NCI-H82 treated with DMSO at 0.1 percent for 48 hours (cell line): ENCODE measurements around the gene TMEFF2.
"Not testable (repeated sequence)": the region's sequence is repeated elsewhere in the genome, so short reads cannot be mapped to it uniquely, and the experiment has no call there.

Source experiments
- DNase-seq: peaks from one replicate; lab custom pipeline; 2025; ENCODE audit not compliant: unreplicated experiment; lab: John Stamatoyannopoulos, UW

Gene TMEFF2

DNA sequence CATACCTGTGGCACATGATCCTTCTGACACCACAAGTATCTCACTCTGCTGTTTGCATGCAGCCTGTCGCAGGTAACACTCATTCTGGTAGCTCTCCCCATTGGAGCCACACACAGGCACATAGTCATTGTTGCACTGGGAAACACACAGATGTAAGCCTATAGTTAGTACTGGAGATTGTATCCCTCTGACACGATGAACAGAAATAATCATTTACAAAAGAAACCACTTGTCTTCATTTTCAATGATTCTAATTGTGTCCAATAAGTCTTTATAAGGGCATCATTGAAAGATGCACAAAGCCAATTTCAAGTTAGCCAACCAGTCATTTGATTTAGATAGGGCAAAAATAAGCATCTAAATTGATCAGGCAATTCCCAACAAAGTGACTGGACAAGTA is 10.4 kb downstream of the TMEFF2 start:
- no peak for DNase-seq

DNA sequence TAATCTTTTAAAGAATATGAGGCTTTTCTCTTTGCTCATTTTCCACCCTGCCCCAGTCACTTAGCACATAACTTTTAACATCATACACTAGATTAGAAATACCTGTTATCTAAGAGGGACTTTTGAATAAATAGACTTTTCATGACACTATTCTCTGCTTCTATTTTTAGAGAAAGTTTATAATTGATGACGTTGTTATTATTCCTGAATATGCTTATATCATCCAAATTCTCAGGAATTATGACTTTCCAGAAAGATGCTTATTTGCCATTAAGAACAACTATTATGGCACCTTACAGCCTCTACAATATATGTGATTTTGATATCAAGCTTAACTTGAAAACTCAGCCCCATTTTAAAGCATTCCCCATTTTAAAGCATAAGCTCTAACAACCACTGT is 11.4 kb downstream of the TMEFF2 start:
- no peak for DNase-seq

DNA sequence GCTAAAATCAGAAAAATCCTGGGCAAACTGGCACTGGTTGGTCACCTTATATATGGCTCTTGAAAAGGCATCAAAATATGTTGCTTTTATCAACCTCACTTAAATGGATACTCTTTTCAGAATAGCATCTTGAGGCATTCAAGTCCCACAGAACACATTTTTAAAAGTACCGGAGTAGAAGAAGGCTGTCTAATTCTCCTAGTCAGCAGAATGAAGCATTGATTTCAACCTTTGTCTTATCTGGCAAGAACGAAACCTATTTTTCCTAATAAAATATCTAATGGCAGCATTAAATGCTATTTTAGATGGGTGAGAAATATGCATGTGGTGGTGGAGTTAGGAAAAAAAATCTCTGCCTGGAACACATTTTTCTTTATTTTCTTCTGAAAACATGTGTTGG is 27.8 kb downstream of the TMEFF2 start:
- DNase-seq: no peak

DNA sequence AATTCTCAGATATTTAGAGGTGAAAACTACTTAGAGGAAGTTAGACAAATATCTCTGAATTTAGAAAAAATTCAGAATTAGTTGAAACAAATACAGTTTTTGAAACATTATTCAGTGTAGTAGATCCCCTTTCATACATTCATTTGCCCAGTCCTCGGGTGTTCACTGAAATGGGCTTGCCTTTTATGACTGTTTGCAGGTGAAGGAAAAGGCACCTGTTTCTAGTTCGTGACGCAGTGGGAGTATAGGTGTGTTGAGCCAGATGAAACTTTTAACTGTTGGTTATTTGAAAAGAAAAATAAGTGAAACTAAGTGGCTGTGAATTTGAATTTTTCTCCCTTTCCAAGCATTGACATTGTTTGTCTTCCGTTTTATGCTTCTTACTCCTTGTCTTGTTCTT is 28.9 kb downstream of the TMEFF2 start:
- no peak for DNase-seq

DNA sequence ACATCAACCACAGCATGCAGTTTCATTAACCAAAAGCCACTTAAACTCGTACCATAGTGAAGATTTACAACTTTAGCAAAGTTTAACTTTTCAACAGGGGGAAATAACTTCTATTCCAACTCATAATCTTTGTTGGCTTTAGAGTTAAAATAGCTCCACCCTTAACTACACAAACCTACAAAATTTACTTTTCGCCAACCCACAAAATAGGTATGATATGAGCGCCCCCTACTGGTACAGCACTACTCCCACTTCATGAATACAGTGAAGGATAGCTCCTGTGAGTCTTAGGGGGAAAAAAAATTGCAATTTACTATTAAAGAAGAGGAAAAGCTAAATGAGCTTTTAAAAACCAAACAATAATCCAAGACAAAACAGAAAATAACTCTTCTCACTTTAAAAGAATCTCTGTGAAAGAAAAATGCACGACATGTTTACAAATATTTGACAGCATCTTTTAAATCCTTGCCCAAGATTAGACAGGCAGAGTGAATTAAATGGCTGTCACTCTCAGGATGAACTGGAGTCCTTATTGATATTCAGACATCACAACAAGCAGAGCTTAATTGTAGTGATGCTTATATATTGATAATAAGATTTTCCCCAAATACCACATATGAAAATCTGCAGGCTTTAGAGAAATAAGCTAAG is 32.2 kb downstream of the TMEFF2 start:
- peak; percentile 56 for DNase-seq

DNA sequence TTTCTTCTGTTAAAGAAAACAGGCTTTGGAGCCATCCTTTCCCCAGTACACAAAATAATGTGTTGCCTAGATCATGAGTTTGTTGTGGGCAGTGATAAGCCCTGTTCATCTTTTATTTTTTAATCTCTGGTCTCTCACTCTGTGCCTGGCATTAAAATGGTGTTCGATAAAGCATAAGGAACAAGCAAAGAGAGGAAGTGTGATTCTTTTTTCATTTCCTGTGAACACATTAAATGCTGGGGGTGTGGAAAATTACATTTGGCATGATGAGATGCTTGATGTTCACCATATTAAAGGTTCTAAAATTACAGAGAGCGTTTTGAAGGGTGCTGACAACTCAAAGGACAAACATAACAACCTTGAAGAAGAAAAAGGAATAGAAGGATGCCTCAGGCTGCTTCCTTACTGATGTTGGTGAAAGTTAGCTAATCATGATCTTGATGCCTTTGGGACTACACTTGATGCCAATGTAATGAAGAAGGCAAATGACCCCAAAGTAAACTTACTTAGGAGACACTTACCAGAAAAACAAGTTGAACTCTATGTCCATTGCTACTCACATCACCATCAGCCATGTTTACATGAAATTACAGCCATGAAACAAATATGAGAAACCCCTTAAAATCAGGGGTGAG is 33.0 kb downstream of the TMEFF2 start:
- no peak for DNase-seq

DNA sequence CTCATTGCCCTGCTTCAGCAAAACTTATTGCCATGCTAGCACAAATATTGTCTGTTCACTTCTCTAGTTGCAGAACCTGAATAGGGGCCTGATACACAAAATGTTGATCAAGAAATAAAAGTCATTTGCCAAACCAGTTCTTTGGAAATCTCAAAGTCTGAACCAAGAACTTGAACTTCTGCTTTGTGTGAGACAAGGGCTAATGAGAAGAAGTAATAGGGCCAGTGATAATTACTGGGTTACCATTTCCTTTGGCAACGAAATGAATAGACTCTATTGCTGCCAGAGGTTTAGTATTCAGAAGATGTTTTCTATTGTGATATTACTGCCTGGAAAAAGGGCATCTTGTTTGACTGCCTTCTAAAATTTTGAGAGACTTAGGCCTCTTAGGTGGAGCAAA is 35.0 kb downstream of the TMEFF2 start:
- DNase-seq: no peak

DNA sequence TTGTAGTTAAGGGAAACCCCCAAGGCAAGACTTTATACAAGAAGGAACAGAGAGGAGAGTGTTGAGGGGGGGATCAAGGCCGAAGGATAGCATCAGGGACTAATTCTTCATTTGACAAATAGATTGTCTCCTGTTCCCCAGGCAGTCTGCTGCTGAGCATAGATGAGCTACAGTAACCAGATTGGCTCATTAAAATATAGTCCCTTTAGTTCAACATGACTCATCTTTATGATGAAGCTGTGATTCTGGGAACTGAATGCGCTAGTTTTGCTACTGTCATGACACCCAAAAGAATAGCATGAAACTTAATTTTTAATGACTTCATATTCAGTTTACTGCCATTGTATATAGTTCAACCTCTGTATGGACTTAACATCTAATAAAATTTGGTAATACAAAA is 35.5 kb downstream of the TMEFF2 start:
- DNase-seq: no peak

DNA sequence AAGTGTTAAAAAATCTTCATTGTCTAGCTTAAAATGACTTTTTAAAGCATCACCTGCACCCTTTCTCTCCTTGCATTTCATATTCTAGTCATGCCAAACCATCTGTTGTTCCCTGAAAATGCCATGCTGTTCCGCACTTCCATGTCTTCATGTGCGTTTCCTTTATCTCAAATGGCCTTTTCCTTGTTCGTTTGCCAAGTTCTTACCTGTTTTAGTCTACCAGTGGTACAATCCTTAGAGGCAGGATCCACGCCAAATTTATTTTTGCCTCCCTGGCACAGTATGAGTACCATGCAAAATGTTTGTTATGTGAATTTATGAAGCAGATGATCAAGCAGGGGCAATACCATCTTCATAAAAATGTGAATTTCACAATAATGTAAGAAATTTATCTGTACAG is 37.0 kb downstream of the TMEFF2 start:
- no peak for DNase-seq

DNA sequence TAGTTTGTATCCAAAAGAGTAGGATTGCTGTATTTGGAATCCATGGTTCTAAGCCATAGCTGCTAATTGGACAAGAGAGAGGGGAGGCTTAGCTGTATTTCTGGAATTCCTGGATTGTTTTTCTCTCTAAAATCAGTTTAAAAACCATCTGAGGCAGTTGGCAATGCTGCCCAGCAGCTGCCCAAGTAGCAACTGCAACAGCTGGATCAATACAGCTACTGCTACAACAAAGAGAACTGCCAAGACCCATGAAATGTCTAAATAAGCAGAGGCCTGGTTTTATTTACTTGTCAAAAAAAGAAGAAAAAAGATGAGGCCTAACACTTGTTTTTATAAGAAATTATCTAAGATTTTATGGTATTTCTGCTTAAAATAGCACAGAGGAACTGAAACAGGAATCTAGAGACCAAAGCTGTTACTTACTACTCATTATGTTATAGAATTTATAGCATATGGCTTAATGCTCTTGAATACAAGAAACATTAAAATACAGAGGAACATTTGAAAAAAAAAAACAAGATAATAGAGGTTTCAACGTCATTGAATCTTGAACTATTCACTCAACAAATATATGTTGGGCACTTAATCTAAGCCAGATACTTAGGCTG is 39.1 kb downstream of the TMEFF2 start:
- no peak for DNase-seq

DNA sequence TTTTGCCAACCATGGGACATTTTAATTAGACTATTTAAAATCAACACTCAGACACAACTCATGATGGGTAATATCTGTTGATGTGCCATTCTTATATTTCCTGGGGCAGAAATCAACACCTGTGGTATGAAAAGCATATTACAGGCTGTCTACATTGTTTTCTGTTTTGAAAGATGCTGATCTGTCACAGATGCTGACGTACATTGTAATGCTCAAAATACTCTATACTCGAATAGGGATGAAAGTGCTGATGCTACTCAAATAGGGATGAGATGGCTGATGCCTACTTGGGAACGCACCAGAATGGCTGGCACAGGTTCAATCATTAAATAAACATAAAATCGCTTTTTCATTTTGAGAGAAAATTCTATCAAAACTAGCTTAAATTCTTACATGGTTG is 41.2 kb downstream of the TMEFF2 start:
- DNase-seq: no peak

DNA sequence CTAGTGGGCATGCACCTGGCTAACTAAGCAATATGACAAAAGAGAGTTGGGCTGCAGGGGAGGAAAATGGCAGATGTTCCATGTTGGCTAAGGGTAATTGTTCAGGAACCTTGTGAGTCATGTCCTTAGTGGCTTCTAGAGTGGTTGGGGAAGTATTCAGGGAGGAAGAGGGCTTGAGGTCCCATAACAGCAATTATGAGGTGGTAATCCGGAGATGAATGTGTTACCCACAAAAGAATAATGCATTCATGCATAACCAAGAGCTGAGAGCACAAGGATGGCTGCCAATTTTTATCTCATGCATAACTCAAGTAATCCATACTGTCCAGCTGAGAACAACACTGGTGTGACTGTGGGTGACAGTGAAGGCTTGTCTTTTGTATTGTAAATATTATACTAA is 42.9 kb downstream of the TMEFF2 start:
- DNase-seq: no peak

DNA sequence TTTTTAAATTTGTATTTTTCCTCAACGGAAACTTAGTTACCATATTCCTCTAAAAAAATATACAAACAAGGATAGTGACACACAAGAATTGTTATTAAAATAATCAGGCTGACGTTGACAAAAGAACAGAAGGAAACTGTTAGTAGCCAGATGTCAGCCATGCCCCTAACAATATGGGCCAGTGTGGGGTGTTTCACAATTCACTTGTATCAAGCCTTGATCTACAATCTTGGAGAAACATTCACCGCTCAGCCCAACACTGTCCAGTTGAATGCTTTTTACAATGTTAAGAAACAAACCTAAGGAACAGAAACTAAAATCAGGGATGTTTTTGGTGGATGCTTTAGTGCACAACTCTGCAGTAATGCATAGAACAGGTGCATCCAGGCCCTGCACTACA is 44.6 kb downstream of the TMEFF2 start:
- DNase-seq: no peak

DNA sequence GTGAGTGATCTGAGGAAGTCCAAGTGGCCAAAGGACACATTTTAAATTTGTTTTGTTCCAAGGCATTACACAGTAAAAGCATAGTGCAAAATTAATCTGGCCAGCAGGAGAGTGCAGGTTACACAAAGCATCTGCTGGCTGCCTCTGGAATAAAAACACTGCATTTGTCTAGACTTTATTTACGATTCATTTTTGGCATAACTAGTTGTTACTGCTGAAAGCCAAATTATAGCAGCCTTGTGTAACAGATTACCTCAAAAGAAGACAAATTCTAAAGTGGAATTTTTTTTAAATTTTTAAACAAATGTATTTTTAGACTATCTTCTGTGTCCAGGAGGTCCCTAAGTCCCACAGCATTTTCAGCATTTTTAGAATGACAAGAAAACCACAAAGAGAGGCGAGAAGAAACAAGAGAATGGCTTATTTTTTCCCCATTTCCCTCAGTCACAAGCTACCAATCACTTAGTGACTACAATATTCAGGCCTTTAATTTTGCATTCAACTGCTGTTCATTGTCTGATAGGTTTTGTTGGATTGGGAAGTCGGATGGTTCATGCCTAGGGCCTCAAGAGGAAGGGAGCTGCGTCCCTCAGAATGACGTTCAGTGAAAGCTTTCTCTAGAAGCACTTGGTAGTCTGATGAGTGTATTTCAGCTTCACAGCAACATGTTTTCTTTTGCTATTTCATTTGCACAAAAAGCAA is 46.0 kb downstream of the TMEFF2 start:
- no peak for DNase-seq

DNA sequence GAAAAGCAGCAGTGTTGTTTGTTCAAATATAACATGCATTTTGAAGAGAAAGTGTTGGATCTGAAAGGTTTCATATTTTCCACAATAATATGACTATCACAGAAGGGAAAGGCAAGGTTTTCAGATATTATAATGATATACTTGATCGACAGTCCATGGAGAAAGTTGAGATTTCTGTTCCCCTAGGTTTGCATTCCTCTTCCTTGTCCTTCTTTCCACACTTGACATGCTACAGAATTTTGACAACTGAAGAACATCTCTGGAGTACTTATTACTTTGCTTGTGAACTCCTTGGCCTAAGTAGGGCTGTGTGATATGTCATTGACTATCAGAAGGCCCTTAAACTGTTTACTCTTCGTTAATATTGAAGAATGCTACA is 46.5 kb downstream of the TMEFF2 start:
- no peak for DNase-seq

DNA sequence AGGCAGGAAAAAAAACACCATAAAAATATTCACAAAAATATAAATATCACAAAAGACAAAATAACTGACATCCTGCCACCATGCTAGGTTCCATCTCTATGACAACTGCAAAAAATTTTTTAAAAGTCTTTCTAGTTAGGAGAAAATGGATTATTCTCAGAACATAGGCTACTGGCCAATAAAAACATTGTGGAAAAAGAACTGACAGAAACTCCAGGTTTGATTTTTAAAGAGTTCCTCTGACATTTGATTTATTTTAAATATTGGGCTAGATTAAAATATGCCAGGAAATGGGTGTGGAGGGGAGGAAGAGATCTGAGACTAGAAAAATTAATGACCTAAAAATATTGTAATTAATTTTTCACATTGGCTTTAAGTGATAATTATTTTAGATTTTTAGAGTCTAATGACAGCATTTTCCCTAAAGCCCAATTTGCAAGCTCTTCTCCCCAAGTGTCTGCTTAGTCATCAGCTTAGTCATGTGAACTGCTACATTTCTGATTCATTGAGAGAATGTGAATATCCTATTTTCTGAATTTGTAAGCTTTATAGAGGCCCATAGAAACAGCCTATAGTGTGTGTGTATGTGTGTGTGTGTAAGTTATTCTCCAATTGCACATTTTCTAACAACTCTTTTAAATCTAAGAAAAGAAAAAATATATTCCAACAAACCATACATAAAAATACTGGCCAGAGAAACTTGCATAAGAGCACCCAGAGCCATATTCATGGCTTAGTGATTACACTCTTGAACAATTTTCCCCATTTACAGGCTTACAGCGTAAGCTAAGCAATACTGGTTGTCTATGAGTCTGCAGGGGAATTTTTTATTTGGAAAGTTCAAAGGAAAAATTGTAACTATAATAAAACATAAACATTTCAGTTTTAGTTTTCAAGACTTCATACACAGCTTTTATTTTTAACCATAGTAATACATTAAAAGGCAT is 48.4 kb downstream of the TMEFF2 start:
- no peak for DNase-seq

DNA sequence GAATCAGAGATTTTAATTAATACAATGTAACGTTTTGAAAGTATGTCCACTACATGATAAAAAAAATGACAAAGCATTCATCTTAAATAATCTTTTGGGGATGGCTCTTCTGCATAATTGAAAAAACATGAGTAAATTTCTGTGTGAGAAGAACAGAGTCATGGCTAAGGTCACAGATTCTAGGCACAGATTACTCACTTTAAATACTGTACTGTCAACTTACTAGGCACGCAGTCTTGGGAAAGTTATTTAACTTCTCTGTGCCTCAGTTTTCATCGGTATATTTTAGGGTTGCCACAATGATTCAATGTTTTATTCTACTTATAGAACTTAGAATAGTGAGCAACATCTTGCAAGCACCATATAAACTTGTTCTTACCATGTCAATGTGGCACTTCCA is 49.2 kb downstream of the TMEFF2 start:
- DNase-seq: no peak

DNA sequence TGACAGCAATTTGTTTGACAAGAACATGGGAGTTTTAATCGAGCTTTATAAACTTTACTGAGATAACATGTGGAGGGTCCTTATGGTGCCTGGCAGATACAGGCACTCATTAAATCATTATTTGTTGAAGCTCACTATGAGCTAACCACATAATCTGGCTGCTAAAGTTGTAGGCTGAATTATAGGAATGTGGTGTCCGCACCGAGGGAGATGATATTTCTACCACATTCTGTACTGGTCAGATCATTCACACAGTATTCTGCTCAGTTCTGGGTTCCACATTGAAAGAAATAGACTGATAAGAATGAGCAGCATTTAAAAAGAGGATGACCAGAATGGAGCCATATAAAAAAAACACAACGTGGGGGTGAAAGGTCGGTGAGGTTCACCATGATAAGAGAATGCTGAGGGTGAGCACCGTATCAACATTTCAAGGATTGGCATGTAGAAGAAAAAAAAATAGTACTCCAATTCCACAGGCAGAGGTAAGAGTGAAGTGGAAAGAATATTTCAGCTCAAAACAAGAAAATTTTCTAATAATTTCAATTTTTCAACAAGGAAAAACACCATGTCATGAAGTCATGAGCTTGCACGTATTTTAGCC is 54.4 kb downstream of the TMEFF2 start:
- DNase-seq: no peak

DNA sequence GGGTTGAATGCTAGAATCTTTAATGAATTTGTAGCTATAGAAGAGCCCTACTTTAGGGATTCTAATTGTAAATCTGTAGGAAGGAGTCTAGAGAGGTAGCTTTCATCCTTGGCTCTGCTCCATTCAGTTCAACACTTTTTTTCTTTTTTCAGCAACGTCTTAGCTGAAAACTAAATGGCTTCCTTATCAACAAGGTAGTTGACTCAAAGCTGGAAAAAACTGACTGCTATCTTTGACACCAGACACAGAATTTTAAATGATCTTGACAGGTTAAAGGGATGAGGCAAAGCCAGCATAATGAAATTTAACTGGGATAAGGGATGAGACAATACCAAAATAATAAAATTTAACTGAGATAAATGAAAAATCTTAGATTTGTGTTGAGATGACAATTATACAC is 54.9 kb downstream of the TMEFF2 start:
- no peak for DNase-seq

DNA sequence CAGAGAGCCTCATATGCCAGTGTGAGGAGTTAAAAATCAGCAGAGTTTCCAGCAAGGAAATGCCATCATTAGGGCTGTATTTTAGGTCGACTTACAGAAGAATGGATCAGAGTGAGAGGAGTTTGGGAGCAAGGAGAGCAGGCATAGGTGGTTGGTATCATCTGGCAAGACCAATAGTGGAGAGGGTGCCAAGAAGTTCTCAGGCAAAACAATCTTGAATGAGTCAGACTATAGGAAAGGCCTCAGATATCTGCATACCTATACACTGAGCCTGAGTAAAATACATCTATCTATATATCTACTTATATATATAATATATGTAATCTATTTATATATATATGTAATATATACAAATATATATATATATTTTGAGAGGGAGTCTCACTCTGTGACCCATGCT is 57.3 kb downstream of the TMEFF2 start:
- DNase-seq: no peak

DNA sequence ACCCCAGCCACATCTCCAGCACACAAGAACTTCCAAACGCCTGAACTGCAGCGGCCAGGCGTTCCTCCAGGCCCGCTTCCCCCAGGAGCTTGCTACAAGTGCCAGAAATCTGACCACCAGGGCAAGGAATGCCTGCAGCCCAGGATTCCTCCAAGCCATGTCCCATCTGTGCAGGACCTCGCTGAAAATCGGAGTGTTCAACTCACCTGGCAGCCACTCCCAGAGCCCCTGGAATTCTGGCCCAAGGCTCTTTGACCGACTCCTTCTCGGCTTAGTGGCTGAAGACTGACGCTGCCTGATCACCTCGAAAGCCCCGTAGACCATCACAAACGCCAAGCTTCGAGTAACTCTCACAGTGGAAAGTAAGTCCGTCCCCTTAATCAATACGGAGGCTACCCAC is 62.1 kb downstream of the TMEFF2 start:
- not testable (repeated sequence) for DNase-seq
